ENCODE data around the gene C16orf87. TPM values are rescaled to one million over a fixed set of nuclear protein-coding genes. Genes with fewer than 3 reads are reported as not detected.
A peak's percentile ranks its signal among the peaks of the same experiment; 100 is the strongest.

The C16orf87 gene
- polyA plus RNA-seq, 2 of the 4 experiments (the other 2 are of a cell fraction) = 10.8 to 17.1 TPM

DNA sequence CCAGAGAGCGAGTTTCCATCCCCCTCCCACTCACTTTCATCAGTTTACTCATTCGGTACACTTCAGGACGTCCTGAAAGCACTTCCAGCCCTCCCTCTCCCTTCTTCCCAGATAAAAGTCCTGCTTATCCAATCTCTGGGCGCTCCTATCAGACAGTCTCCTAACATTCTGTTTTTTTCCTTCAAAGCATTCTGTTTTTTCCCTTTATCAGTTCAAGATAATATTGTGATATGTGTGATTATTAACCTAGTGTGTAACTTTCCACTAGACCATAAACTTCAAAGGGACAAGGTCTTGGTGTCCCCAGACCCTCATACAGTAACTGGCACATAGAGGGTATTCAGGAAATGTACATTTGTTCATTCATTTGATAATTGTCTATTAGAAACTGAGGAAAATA lies 24.4 kb upstream of the C16orf87 start:
- H3K4me2 ChIP-seq = no peak overlapping the region
- no peak overlapping the region for H3K27ac ChIP-seq
- H3K4me1 ChIP-seq = peaks cover 12% of the 10 kb centered on the region
- no peak for FAIRE-seq
- ATAC-seq = no peak
- no peak for TF ChIP-seq KDM5A (IDR thresholded peaks at IDR 0.05)
- WGBS (ENCODE audit: missing lambda C conversion rate) = 67% methylated on average over 4 of the region's 4 CpGs
- H3K4me3 ChIP-seq = no peak overlapping the region
- ChIA-PET CTCF (interaction anchor here (1.4 to 5.4 kb wide), 7 partner anchors 11 to 87 kb away, joined by 6 to 202 read pairs (median 37); partner anchors contain the start of gene GPT2), POLR2A (no interaction called here)
- DNase-seq (ENCODE audit: low read depth in 1 of 2, low spot score in 1 of 2) = no peak
- H3K9me3 ChIP-seq = no peaks in the 10 kb centered on the region

- H3K4me2 ChIP-seq = no peak overlapping the region
- DNase-seq (ENCODE audit: low read depth in 1 of 2, low spot score in 1 of 2) (no peak), FAIRE-seq (no peak), ATAC-seq (no peak)
- no peaks in the 10 kb centered on the region for H3K9me3 ChIP-seq
- no peak overlapping the region for H3K27ac ChIP-seq
- peaks cover 7% of the 10 kb centered on the region for H3K4me1 ChIP-seq
- POLR2A ChIA-PET = no interaction called here
- TF ChIP-seq, protein P1, sequence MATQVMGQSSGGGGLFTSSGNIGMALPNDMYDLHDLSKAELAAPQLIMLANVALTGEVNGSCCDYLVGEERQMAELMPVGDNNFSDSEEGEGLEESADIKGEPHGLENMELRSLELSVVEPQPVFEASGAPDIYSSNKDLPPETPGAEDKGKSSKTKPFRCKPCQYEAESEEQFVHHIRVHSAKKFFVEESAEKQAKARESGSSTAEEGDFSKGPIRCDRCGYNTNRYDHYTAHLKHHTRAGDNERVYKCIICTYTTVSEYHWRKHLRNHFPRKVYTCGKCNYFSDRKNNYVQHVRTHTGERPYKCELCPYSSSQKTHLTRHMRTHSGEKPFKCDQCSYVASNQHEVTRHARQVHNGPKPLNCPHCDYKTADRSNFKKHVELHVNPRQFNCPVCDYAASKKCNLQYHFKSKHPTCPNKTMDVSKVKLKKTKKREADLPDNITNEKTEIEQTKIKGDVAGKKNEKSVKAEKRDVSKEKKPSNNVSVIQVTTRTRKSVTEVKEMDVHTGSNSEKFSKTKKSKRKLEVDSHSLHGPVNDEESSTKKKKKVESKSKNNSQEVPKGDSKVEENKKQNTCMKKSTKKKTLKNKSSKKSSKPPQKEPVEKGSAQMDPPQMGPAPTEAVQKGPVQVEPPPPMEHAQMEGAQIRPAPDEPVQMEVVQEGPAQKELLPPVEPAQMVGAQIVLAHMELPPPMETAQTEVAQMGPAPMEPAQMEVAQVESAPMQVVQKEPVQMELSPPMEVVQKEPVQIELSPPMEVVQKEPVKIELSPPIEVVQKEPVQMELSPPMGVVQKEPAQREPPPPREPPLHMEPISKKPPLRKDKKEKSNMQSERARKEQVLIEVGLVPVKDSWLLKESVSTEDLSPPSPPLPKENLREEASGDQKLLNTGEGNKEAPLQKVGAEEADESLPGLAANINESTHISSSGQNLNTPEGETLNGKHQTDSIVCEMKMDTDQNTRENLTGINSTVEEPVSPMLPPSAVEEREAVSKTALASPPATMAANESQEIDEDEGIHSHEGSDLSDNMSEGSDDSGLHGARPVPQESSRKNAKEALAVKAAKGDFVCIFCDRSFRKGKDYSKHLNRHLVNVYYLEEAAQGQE (IDR thresholded peaks at IDR 0.05) = no peak
- TF ChIP-seq RAD21 (conservative IDR thresholded peaks at IDR 0.05 in 1 of 2, IDR thresholded peaks at IDR 0.05 in 1 of 2) (no peak), ZC3H11A (IDR thresholded peaks at IDR 0.05) (no peak), GATA3 (IDR thresholded peaks at IDR 0.05; ENCODE audit: borderline replicate concordance) (no peak), TFCP2L1 (CRISPR knock-in tag; IDR thresholded peaks at IDR 0.05) (no peak), BHLHE40 (IDR thresholded peaks at IDR 0.05; ENCODE audit: low read depth, low read length) (no peak), TP53 (CRISPR knock-in tag; IDR thresholded peaks at IDR 0.05) (no peak), POLR2AphosphoS2 (conservative IDR thresholded peaks at IDR 0.05; ENCODE audit: low read length) (no peak), CHD4 (IDR thresholded peaks at IDR 0.05; ENCODE audit: borderline replicate concordance) (no peak), ZSCAN20 (CRISPR knock-in tag; IDR thresholded peaks at IDR 0.05) (no peak)
- no peak overlapping the region for H3K4me3 ChIP-seq
- WGBS (ENCODE audit: missing lambda C conversion rate) = 30% methylated on average over 2 of the region's 2 CpGs
- CTCF ChIA-PET = interaction anchor here (0.9 to 5.4 kb wide), 25 partner anchors 9 to 1769 kb away, joined by 3 to 202 read pairs (median 7); partner anchors contain the start of gene GPT2
Measured at GRCh38 chr16:46854846-46855245, 23.9 kb upstream of the C16orf87 start.

DNA sequence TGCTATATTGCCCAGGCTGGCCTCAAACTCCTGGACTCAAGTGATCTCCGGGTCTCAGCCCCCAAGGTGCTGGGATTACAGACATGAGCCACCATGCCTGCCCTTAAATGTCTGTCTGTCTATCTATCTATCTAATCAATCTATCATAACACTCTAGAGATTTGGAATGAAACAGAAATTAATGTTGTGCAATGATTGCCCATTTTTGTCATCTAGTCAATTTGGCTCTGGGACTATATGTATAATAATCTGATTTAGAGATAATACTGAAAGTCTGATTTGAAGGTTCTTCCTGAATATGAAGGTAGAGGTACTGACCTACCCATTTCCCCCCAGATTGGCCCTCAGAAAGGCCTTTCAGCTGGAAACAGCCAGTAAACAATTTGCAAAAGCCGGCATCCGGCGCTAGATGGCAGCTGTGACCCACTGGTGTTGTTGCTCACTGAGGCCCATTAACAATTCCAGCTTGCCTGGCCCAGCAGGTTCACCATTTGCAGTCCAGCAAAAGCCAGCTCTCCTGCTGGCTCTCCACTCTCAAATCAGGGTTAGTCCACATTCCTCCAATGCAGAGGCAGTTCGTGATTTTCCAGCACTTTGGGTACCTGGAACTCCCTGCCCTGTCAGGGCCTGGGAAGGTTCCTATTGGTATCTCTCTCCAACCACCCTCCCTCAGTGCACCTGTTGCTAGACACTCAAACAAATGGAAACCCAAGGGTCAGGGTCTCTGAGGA lies 22.9 kb upstream of the C16orf87 start:
- ChIA-PET CTCF (interaction anchor here (0.6 to 5.4 kb wide), 38 partner anchors 9 to 1770 kb away, joined by 3 to 202 read pairs (median 5); partner anchors contain the start of gene GPT2), POLR2A (interaction anchor here (0.6 kb wide), 1 partner anchor 30 kb away, joined by 3 read pairs; the partner anchor contains the start of gene GPT2)
- H3K9me3 ChIP-seq = no peaks in the 10 kb centered on the region
- no peak overlapping the region for H3K27ac ChIP-seq
- no peak overlapping the region for H3K4me3 ChIP-seq
- 0% methylated on average over 5 of the region's 5 CpGs for WGBS (ENCODE audit: missing lambda C conversion rate)
- H3K4me2 ChIP-seq = no peak overlapping the region
- peak; percentile 74 to 75 for DNase-seq (ENCODE audit: low read depth in 1 of 2, low spot score in 1 of 2)
- FAIRE-seq = no peak
- ATAC-seq = peak; percentile 91
- TF ChIP-seq SMC3 (IDR thresholded peaks at IDR 0.05) (peak; percentile 84), HMGXB4 (CRISPR knock-in tag; IDR thresholded peaks at IDR 0.05; ENCODE audit: borderline replicate concordance) (no peak), HEYL (CRISPR knock-in tag; IDR thresholded peaks at IDR 0.05) (no peak), RAD21 (conservative IDR thresholded peaks at IDR 0.05 in 1 of 2, IDR thresholded peaks at IDR 0.05 in 1 of 2) (peak; percentile 94 to 96), FOXS1 (CRISPR knock-in tag; IDR thresholded peaks at IDR 0.05) (no peak)
- TF ChIP-seq, protein P2, sequence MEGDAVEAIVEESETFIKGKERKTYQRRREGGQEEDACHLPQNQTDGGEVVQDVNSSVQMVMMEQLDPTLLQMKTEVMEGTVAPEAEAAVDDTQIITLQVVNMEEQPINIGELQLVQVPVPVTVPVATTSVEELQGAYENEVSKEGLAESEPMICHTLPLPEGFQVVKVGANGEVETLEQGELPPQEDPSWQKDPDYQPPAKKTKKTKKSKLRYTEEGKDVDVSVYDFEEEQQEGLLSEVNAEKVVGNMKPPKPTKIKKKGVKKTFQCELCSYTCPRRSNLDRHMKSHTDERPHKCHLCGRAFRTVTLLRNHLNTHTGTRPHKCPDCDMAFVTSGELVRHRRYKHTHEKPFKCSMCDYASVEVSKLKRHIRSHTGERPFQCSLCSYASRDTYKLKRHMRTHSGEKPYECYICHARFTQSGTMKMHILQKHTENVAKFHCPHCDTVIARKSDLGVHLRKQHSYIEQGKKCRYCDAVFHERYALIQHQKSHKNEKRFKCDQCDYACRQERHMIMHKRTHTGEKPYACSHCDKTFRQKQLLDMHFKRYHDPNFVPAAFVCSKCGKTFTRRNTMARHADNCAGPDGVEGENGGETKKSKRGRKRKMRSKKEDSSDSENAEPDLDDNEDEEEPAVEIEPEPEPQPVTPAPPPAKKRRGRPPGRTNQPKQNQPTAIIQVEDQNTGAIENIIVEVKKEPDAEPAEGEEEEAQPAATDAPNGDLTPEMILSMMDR (IDR thresholded peaks at IDR 0.05) = peak; percentile 93
- H3K4me1 ChIP-seq = no peaks in the 10 kb centered on the region
